Measurements from ENCODE around the gene SPACA6. TPM values are rescaled to one million over a fixed set of nuclear protein-coding genes. Genes with fewer than 3 reads are reported as not detected.

The SPACA6 gene
- total and polyA plus RNA-seq, 9 of the 15 experiments (the other 6 are each of a cell fraction or from before 2014, with no cell fraction given), result 1.3 to 17.3 (median 6.2) TPM

- TF ChIP-seq HMG20A (CRISPR knock-in tag; conservative IDR thresholded peaks at IDR 0.05) (no peak), HDAC1 (IDR thresholded peaks at IDR 0.05) (peak in 1 of 2 experiments; percentile 17; a peak in 1 of 4 replicates), FOSL1 (tag; conservative IDR thresholded peaks at IDR 0.05) (no peak), SAP30 (IDR thresholded peaks at IDR 0.05; ENCODE audit: borderline replicate concordance, insufficient read depth, low read depth, low read length, poor library complexity, severe bottlenecking) (peak; percentile 32), CREM (IDR thresholded peaks at IDR 0.05; ENCODE audit: low read depth) (no peak), CAMTA2 (CRISPR knock-in tag; conservative IDR thresholded peaks at IDR 0.05) (no peak), LARP7 (IDR thresholded peaks at IDR 0.05) (no peak), ZNF253 (CRISPR knock-in tag; conservative IDR thresholded peaks at IDR 0.05) (no peak), HMGN3 (IDR thresholded peaks at IDR 0.05; ENCODE audit: borderline replicate concordance, extremely low read depth, insufficient read length, low read depth, low read length) (no peak), ZNF316 (IDR thresholded peaks at IDR 0.05) (no peak), JUND (IDR thresholded peaks at IDR 0.05; ENCODE audit: borderline replicate concordance, low read depth, low read length) (no peak), JUND (tag; IDR thresholded peaks at IDR 0.05; ENCODE audit: borderline replicate concordance, low read depth, low read length) (no peak; the same call in 2 of the 3 replicates), HEY1 (CRISPR knock-in tag; IDR thresholded peaks at IDR 0.05; ENCODE audit: borderline replicate concordance) (no peak), PHF20 (IDR thresholded peaks at IDR 0.05; ENCODE audit: partially characterized antibody) (no peak), SOX6 (IDR thresholded peaks at IDR 0.05) (no peak), NCOA6 (IDR thresholded peaks at IDR 0.05) (no peak), CHD1 (IDR thresholded peaks at IDR 0.05; ENCODE audit: low read length) (peak; percentile 72), NR4A1 (CRISPR knock-in tag; IDR thresholded peaks at IDR 0.05) (no peak), NR4A1 (tag; IDR thresholded peaks at IDR 0.05) (no peak), MTF1 (CRISPR knock-in tag; IDR thresholded peaks at IDR 0.05; ENCODE audit: borderline replicate concordance) (no peak), NFRKB (IDR thresholded peaks at IDR 0.05; ENCODE audit: low read depth) (no peak), ZNF717 (CRISPR knock-in tag; IDR thresholded peaks at IDR 0.05) (no peak), GTF2F1 (IDR thresholded peaks at IDR 0.05; ENCODE audit: low read depth, low read length) (no peak), SP1 (CRISPR knock-in tag; IDR thresholded peaks at IDR 0.05) (no peak; the same call in none of the 2 replicates), CREBBP (IDR thresholded peaks at IDR 0.05; ENCODE audit: low read depth, low read length) (no peak), ZSCAN29 (IDR thresholded peaks at IDR 0.05) (no peak), PYGO2 (tag; IDR thresholded peaks at IDR 0.05) (no peak)
- TF ChIP-seq, protein P1, sequence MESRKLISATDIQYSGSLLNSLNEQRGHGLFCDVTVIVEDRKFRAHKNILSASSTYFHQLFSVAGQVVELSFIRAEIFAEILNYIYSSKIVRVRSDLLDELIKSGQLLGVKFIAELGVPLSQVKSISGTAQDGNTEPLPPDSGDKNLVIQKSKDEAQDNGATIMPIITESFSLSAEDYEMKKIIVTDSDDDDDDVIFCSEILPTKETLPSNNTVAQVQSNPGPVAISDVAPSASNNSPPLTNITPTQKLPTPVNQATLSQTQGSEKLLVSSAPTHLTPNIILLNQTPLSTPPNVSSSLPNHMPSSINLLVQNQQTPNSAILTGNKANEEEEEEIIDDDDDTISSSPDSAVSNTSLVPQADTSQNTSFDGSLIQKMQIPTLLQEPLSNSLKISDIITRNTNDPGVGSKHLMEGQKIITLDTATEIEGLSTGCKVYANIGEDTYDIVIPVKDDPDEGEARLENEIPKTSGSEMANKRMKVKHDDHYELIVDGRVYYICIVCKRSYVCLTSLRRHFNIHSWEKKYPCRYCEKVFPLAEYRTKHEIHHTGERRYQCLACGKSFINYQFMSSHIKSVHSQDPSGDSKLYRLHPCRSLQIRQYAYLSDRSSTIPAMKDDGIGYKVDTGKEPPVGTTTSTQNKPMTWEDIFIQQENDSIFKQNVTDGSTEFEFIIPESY (CRISPR knock-in tag; IDR thresholded peaks at IDR 0.05), result no peak
- TF ChIP-seq, protein P2, sequence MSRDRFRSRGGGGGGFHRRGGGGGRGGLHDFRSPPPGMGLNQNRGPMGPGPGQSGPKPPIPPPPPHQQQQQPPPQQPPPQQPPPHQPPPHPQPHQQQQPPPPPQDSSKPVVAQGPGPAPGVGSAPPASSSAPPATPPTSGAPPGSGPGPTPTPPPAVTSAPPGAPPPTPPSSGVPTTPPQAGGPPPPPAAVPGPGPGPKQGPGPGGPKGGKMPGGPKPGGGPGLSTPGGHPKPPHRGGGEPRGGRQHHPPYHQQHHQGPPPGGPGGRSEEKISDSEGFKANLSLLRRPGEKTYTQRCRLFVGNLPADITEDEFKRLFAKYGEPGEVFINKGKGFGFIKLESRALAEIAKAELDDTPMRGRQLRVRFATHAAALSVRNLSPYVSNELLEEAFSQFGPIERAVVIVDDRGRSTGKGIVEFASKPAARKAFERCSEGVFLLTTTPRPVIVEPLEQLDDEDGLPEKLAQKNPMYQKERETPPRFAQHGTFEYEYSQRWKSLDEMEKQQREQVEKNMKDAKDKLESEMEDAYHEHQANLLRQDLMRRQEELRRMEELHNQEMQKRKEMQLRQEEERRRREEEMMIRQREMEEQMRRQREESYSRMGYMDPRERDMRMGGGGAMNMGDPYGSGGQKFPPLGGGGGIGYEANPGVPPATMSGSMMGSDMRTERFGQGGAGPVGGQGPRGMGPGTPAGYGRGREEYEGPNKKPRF (IDR thresholded peaks at IDR 0.05; ENCODE audit: low read depth, low read length), result no peak
Measured at GRCh38 chr19:51690454-51691073, 2.6 kb upstream of the SPACA6 start (continued).
